ENCODE results near the gene SH3TC1.

Gene SH3TC1

GRCh38 chr4:8250227-8250626, 51.1 kb downstream of the SH3TC1 start:
- Histone ChIP-seq H3K27ac (ENCODE audit: low read depth, low read length) (no peak overlapping the region), H3K4me3 (ENCODE audit: low read length) (no peak overlapping the region), H3K36me3 (ENCODE audit: control insufficient read depth, low read length) (no peaks in the 10 kb centered on the region), H3K79me2 (ENCODE audit: control insufficient read depth, low read length) (no peaks in the 10 kb centered on the region), H3K9me2 (replicated peaks; ENCODE audit: control insufficient read depth, low read length) (no peaks in the 10 kb centered on the region), H3K27me3 (ENCODE audit: control insufficient read depth, low read length) (no peaks in the 10 kb centered on the region; the same call in 1 of the 2 replicates), H3F3A (ENCODE audit: control insufficient read depth, insufficient read depth) (no peaks in the 10 kb centered on the region), H4K20me1 (ENCODE audit: control insufficient read depth, insufficient read depth, low read depth, low read length) (no peaks in the 10 kb centered on the region), H3K4me2 (ENCODE audit: low read length) (no peak overlapping the region), H3K4me1 (ENCODE audit: control insufficient read depth, low read length) (no peaks in the 10 kb centered on the region), H3K9me3 (ENCODE audit: control insufficient read depth, insufficient read depth, low read length) (no peaks in the 10 kb centered on the region)
- no peak for TF ChIP-seq EZH2phosphoT487 (IDR thresholded peaks at IDR 0.05; ENCODE audit: borderline replicate concordance, low read length)
- TF ChIP-seq CTCF (IDR thresholded peaks at IDR 0.05; ENCODE audit: low read depth, low read length, poor library complexity, severe bottlenecking), result no peak

- no peak overlapping the region for H3K4me3 ChIP-seq (ENCODE audit: low read length)
- no peaks in the 10 kb centered on the region for H3K79me2 ChIP-seq (ENCODE audit: control insufficient read depth, low read length)
- no peak overlapping the region for H3K27ac ChIP-seq (ENCODE audit: low read depth, low read length)
- no peaks in the 10 kb centered on the region for H3K4me1 ChIP-seq (ENCODE audit: control insufficient read depth, low read length)
- no peaks in the 10 kb centered on the region for H3K36me3 ChIP-seq (ENCODE audit: control insufficient read depth, low read length)
- no peaks in the 10 kb centered on the region for H3K9me2 ChIP-seq (replicated peaks; ENCODE audit: control insufficient read depth, low read length)
- H3F3A ChIP-seq (ENCODE audit: control insufficient read depth, insufficient read depth), result no peaks in the 10 kb centered on the region
- no peaks in the 10 kb centered on the region for H4K20me1 ChIP-seq (ENCODE audit: control insufficient read depth, insufficient read depth, low read depth, low read length)
- TF ChIP-seq EZH2phosphoT487 (IDR thresholded peaks at IDR 0.05; ENCODE audit: borderline replicate concordance, low read length) (no peak), CTCF (IDR thresholded peaks at IDR 0.05; ENCODE audit: low read depth, low read length, poor library complexity, severe bottlenecking) (no peak)
- H3K9me3 ChIP-seq (ENCODE audit: control insufficient read depth, insufficient read depth, low read length), result no peaks in the 10 kb centered on the region
- no peaks in the 10 kb centered on the region; the same call in 1 of the 2 replicates for H3K27me3 ChIP-seq (ENCODE audit: control insufficient read depth, low read length)
- no peak overlapping the region for H3K4me2 ChIP-seq (ENCODE audit: low read length)
Measured at GRCh38 chr4:8250637-8251036, 51.5 kb downstream of the SH3TC1 start.

GRCh38 chr4:8251110-8251883, 52.2 kb downstream of the SH3TC1 start:
- H3K36me3 ChIP-seq (ENCODE audit: control insufficient read depth, low read length), result no peaks in the 10 kb centered on the region
- no peaks in the 10 kb centered on the region for H3K4me1 ChIP-seq (ENCODE audit: control insufficient read depth, low read length)
- no peaks in the 10 kb centered on the region for H4K20me1 ChIP-seq (ENCODE audit: control insufficient read depth, insufficient read depth, low read depth, low read length)
- no peak overlapping the region for H3K4me2 ChIP-seq (ENCODE audit: low read length)
- H3K9me2 ChIP-seq (replicated peaks; ENCODE audit: control insufficient read depth, low read length), result no peaks in the 10 kb centered on the region
- no peaks in the 10 kb centered on the region; the same call in 1 of the 2 replicates for H3K27me3 ChIP-seq (ENCODE audit: control insufficient read depth, low read length)
- no peaks in the 10 kb centered on the region for H3F3A ChIP-seq (ENCODE audit: control insufficient read depth, insufficient read depth)
- no peaks in the 10 kb centered on the region for H3K9me3 ChIP-seq (ENCODE audit: control insufficient read depth, insufficient read depth, low read length)
- TF ChIP-seq CTCF (IDR thresholded peaks at IDR 0.05; ENCODE audit: low read depth, low read length, poor library complexity, severe bottlenecking), result no peak
- no peak for TF ChIP-seq EZH2phosphoT487 (IDR thresholded peaks at IDR 0.05; ENCODE audit: borderline replicate concordance, low read length)
- no peak overlapping the region for H3K27ac ChIP-seq (ENCODE audit: low read depth, low read length)
- H3K4me3 ChIP-seq (ENCODE audit: low read length), result no peak overlapping the region
- H3K79me2 ChIP-seq (ENCODE audit: control insufficient read depth, low read length), result no peaks in the 10 kb centered on the region
